Endometrial microvascular endothelial cells (primary cell): ENCODE data around the gene SLCO6A1. TPM values are rescaled to one million over a fixed set of nuclear protein-coding genes. Genes with fewer than 3 reads are reported as not detected.
"Not testable (repeated sequence)": the region's sequence is repeated elsewhere in the genome, so short reads cannot be mapped to it uniquely, and the experiment has no call there.

Experiments used
- in situ Hi-C: cut with HindIII; loops from 2 replicates; pipeline ENCODE4 v1.10.0; 2017; ENCODE audit warnings: low sequenced_read_pairs, low pct_unique_long_range_greater_than_20kb; ENCODE audit errors: inconsistent ontology term
- total RNA-seq: library from RNA; depleted of rRNA; stranded (reverse); fragments of >200 nt; gene quantifications from one replicate; pipeline ENCODE4 v1.2.3, GENCODE V29; 2015; ENCODE audit errors: inconsistent ontology term

SLCO6A1 gene, protein sequence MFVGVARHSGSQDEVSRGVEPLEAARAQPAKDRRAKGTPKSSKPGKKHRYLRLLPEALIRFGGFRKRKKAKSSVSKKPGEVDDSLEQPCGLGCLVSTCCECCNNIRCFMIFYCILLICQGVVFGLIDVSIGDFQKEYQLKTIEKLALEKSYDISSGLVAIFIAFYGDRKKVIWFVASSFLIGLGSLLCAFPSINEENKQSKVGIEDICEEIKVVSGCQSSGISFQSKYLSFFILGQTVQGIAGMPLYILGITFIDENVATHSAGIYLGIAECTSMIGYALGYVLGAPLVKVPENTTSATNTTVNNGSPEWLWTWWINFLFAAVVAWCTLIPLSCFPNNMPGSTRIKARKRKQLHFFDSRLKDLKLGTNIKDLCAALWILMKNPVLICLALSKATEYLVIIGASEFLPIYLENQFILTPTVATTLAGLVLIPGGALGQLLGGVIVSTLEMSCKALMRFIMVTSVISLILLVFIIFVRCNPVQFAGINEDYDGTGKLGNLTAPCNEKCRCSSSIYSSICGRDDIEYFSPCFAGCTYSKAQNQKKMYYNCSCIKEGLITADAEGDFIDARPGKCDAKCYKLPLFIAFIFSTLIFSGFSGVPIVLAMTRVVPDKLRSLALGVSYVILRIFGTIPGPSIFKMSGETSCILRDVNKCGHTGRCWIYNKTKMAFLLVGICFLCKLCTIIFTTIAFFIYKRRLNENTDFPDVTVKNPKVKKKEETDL
- total RNA-seq = not detected

DNA sequence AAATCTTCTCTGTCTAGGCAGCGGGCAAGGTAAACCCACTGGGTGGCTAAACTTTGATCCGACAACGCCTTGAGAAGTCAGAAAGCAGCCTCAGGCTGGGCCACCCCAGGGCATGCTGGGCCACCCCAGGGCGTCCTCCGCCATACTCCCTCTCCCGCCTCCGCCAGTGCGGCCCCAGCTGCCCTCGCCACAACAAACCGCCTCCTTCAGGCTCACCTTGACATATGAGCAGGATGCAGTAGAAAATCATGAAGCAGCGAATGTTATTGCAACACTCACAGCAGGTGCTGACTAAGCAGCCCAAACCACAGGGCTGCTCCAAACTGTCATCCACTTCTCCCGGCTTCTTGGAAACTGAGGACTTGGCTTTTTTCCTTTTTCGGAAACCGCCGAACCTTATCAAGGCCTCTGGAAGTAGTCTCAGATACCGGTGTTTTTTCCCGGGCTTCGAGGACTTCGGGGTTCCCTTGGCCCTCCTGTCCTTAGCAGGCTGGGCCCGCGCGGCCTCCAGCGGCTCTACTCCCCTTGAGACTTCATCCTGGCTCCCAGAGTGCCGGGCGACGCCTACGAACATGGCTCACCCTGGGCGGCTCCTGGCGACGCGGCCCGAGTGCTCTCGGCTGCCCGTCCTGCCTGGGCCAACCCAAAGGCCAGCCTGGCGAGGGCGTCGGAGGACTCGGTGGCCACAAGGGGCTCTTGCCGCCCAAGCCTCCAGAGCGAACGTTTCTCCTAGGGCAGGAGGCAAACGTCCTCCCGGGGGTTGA is at the start of gene SLCO6A1:
TSS of gene SLCO6A1 (minus strand) at position 731 of the 764 bp plus-strand sequence. CDS start at position 574, 157 bp downstream.
- in situ Hi-C loops = no loop called here

GRCh38 chr5:102547141-102548035 is 48.6 kb upstream of the SLCO6A1 start:
- in situ Hi-C loops = no loop called here

GRCh38 chr5:102545175-102545574 is 46.4 kb upstream of the SLCO6A1 start:
- in situ Hi-C loops = no loop called here

DNA sequence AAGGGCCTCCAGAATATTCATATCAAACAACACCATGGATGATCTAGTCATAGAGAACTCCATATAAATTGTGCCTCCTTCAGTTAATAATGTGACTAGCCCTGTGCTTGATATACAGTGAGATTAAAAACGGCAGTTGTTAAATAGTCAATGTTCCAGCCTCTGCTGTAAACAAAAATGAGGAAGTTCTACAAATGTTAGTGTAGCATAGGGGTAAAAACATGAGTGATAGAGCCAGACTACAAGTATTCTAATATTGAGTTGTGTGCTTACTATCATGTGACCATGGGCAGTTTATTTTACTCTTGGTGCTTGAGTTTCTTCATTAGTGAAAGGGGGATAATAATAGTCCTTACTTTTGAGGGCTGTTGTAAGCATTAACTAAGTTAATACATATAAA is 43.3 kb upstream of the SLCO6A1 start:
- in situ Hi-C loops = no loop called here

DNA sequence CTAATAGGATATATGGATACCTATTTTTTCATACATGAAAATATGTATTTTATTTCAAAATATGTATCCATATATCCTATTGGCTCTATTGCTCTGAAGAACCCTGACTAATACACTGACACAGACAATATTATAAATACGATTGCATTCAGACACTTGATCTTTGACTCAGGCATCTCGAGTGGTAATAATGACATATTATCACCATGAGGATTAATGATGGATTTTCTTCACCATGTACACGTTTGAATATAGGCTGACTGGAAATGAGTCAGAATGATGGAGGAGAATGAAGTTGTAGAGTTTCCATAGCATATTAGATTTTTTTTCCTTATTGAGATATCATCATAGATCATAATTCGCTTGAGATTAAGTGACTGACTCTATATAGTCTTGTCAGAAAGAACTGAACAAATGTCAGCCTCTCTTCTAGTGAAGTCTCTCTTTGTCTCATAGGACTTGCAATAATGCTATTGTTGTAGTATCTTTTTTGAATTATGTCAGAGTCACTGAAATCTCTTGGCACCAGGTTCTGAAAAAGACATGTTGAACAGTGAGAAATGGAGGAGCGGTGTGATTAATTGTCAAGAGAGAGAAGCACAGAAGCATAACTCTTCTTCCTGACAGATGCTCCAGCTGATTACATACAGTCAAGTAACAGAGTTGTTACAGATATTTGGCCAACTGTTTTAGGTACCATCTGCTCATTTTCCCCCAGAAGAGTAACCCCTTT is 41.4 kb upstream of the SLCO6A1 start:
- in situ Hi-C loops = no loop called here

- in situ Hi-C loops = no loop called here
Measured at GRCh38 chr5:102539562-102539961, 40.8 kb upstream of the SLCO6A1 start.

- in situ Hi-C loops = no loop called here
Measured at GRCh38 chr5:102537011-102537410, 38.2 kb upstream of the SLCO6A1 start.

DNA sequence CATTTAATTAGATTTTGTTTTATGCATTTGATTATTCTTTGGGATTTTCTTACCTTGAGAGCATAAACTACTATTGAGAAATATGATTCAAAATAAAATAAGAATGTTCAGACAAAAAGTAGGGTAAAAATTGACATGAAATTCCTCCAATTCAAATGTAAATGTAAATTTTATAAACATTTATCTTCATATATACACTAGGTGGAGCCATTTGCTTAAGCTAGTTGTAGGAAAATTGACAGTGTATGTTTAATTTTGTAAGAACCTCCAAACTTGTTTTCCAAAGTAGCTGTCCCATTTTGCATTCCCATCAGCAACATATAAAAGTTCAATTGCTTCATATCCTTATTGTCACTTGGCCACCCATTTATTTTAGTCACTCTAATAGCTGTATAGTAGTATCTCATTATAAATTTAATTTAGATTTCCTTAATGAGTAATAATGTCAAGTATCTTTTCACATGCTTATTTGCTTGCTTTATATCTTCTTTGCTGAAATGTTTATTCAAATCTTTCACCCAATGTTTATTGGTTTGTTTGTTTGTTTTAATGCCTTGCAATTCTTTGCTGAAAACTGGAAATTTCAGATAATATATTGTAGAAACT is 37.6 kb upstream of the SLCO6A1 start:
- in situ Hi-C loops = no loop called here

DNA sequence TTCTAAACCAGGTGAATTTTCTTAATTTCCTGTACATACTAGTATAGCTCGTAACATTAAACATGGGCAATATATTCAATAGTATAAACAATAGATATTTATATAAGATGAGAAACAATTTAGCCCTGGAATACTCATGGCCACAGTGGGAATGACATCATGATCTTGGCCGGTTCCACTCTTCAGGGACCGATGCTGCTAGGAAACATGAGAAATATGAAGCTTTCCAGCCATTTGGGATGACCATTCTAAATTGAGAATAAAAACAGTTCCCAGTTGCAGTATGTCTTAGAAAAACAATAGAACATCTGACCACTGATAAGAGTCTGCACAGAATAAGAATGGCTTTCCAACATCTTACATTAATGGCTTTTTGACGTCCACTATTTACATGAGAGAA is 33.3 kb upstream of the SLCO6A1 start:
- in situ Hi-C loops = no loop called here

- in situ Hi-C loops = no loop called here
Measured at GRCh38 chr5:102531506-102531905, 32.7 kb upstream of the SLCO6A1 start.

DNA sequence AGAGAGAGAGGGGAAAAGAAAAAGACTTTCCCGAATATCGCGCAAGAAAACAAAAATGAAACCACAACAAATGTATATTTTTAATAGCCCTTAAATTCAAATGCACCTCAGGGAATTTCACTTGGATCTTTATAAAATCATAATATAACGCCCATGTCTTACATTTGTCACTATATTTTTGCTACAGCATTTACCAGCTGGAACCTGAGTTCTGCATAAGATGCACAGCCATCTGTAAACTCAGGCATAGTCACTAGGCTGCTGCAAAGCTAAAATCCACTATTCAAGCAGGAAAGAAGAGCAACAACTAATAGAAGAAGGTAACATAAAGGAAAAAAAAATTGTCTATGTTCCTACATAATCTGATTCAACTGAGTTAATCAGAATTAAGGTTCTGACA is 30.6 kb upstream of the SLCO6A1 start:
- in situ Hi-C loops = no loop called here

DNA sequence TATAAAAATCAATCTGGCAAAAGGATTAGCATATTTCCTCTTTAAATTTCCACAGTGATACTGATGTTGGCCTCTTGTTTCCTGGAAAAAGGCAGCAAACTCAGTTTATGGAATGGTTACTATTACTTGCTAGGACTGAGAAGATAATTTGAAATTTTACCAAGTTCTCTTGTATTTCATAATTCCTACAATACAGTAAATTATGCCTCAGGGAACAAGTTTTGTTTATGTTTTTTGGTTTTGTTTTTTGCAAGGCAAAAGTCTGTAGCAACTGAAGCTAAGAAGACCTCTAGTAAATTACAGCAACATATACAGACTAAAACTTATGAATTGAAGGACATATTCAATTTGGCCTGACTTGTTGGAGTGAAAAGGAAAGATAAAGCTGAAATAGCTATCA is 30.2 kb upstream of the SLCO6A1 start:
- in situ Hi-C loops = no loop called here

DNA sequence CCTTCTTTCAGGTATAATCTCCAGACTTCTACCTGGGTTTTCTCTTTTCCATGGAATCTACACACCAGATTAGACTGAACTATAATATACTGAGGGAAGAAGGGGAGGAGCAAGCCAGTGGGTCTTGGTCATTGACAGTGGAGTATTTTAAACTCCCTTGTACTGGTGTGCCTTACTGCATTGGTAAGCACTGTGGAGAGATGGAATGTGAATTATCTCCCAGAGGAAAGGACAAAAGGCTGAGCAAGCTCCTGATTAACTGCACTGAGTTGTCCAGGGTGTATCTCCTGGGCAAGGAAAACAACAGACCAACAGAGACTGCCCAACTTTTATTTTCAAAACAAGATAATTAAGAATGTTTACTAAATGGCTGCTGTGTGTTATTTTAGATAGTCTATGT is 29.8 kb upstream of the SLCO6A1 start:
- in situ Hi-C loops = no loop called here

DNA sequence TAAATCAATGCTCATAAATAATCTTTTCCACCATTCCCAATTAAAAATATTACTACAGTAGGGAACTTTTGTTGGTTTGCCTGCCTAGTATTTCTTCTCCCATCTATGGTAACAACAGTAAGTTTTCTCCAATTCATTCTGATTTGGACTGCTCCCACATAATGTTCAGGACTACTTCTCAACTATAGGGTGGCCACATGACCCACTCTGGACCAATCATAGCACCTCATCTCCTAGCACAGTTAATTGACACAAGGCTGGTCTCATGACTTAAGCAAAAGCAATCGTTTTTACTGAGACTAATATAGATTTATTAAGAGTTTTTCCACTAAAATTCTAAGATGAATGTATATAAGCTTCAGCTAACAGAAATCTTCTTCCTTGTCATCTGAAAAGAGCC is 28.7 kb upstream of the SLCO6A1 start:
- in situ Hi-C loops = no loop called here

- in situ Hi-C loops = no loop called here
Measured at GRCh38 chr5:102523541-102524175, 24.9 kb upstream of the SLCO6A1 start.

DNA sequence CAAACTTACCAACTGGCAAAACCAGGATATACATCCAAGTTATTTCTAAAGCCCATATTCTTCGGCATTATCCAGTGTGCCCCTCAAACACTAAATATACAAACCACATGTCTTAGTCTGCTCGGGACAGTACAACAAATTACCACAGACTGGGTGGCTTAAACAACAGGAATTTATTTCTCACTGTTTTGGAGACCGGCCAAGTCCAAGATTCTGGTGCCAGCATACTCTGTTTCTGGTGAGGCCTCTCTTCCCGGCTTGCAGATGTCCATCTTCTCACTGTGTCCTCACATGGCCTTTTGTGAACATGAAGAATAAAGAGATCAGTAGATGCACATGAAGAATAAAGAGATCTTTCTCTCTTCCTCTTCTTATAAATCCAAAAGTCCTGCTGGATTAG is 12.9 kb upstream of the SLCO6A1 start:
- in situ Hi-C loops = no loop called here

DNA sequence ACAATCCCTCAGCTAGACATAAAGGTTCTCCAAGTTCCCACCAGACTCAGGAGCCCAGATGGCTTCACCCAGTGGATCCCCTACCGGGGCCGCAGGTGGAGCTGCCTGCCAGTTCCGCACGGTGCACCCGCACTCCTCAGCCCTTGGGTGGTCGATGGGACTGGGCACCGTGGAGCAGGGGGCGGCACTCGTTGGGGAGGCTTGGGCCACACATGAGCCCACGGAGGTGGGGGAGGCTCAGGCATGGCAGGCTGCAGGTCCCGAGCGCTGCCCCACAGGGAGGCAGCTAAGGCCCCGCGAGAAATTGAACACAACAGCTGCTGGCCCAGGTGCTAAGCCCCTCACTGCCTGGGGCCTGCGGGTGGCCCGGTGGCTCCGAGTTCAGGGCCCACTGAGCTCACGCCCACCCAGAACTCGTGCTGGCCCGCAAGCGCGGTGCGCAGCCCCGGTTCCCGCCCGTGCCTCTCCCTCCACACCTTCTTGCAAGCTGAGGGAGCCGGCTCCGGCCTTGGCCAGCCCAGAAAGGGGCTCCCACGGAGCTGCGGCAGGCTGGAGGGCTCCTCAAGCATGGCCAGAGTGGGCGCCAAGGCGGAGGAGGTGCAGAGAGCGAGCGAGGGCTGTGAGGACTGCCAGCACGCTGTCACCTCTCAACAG is 7.4 kb downstream of the SLCO6A1 start:
- in situ Hi-C loops = not testable (repeated sequence)
